NB4 (cell line): ENCODE data around the gene KIAA1586.
"Not testable (repeated sequence)": the region's sequence is repeated elsewhere in the genome, so short reads cannot be mapped to it uniquely, and the experiment has no call there.

Experiments
- DNase-seq: peaks from one replicate; pipeline ENCODE4 v3.0.0; 2010; ENCODE audit warnings: low read depth
- H3K4me3 ChIP-seq: one replicate; pipeline ENCODE4 v1.5.1; 2011; ENCODE audit warnings: mild to moderate bottlenecking, low read depth, low read length, moderate library complexity
- MYC ChIP-seq: IDR thresholded peaks from 2 replicates; pipeline ENCODE4 v1.6.1; 2011; ENCODE audit warnings: low read depth, low read length
- POLR2A ChIP-seq: IDR thresholded peaks from 2 replicates; pipeline ENCODE4 v1.6.1; 2011; ENCODE audit warnings: mild to moderate bottlenecking; ENCODE audit not compliant: insufficient read length; ENCODE audit errors: extremely low read depth
- TF ChIP-seq, protein P1 (sequence below): IDR thresholded peaks from one replicate; pipeline ENCODE4 v1.5.1; 2012; ENCODE audit warnings: low read depth, low read length
- TF ChIP-seq, protein P2 (sequence below): IDR thresholded peaks from 2 replicates; pipeline ENCODE4 v1.6.1; 2011; ENCODE audit warnings: low read depth, low read length

The KIAA1586 gene

DNA sequence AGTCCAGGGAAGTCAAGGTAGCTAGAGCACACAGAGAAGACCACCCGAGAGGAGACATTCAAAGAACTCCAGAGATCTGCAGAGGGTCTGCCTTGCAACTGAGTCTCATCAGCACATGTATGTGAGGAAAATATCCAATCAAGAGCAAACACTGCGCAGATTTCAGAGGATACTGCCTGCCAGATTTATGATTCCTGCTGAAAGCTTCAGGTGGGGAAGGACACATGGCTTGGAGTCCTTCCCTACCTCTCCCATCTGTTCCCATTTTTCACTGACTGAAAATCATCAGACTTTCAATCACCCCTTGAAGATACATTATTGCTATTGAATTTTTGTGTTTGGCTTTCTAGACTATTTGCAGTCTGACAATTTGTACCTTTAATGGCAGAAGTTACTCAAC, 7.6 kb upstream of the KIAA1586 start:
- no peak for DNase-seq
- no peak overlapping the region for H3K4me3 ChIP-seq
- TF ChIP-seq MYC (no peak), POLR2A (no peak)
- TF ChIP-seq, protein P1, sequence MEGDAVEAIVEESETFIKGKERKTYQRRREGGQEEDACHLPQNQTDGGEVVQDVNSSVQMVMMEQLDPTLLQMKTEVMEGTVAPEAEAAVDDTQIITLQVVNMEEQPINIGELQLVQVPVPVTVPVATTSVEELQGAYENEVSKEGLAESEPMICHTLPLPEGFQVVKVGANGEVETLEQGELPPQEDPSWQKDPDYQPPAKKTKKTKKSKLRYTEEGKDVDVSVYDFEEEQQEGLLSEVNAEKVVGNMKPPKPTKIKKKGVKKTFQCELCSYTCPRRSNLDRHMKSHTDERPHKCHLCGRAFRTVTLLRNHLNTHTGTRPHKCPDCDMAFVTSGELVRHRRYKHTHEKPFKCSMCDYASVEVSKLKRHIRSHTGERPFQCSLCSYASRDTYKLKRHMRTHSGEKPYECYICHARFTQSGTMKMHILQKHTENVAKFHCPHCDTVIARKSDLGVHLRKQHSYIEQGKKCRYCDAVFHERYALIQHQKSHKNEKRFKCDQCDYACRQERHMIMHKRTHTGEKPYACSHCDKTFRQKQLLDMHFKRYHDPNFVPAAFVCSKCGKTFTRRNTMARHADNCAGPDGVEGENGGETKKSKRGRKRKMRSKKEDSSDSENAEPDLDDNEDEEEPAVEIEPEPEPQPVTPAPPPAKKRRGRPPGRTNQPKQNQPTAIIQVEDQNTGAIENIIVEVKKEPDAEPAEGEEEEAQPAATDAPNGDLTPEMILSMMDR, result no peak
- TF ChIP-seq, protein P2, sequence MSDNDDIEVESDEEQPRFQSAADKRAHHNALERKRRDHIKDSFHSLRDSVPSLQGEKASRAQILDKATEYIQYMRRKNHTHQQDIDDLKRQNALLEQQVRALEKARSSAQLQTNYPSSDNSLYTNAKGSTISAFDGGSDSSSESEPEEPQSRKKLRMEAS, result no peak

DNA sequence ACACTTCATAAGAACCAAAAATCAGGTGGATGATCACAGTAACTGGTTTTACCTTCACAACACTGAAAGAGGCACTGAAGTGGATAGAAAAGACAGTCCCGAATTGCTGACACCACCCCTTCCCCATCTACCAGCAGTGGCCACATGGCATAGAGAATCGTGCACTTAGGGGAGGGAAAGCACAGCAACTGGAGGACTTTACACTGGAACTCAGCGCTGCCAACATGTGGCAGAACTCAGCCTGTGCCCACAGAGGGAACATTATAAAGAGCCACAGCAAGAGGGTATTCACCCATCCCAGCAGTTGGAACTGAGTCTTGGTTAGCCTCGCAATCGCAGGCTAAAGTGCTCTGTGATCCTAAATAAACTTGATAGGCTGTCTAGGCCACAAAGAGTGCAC, 6.5 kb upstream of the KIAA1586 start:
- DNase-seq, result peak; percentile 55
- no peak for TF ChIP-seq POLR2A
- TF ChIP-seq, protein P1, result peak; percentile 33
- TF ChIP-seq, protein P2, result peak; percentile 45
- H3K4me3 ChIP-seq, result no peak overlapping the region

DNA sequence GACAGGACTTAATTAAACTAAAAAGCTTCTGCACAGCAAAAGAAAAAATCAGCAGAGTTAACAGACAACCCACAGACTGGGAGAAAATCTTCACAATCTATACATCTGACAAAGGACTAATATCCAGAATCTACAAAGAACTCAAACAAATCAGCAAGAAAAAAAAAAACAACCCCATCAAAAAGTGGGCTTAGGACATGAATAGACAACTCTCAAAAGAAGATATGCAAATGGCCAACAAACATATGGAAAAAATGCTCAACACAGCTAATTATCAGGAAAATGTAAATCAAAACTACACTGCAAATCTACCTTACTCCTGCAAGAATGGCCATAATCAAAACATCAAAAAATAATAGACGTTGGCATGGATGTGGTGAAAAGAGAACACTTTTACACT, 2.4 kb upstream of the KIAA1586 start:
- not testable (repeated sequence) for H3K4me3 ChIP-seq, DNase-seq

DNA sequence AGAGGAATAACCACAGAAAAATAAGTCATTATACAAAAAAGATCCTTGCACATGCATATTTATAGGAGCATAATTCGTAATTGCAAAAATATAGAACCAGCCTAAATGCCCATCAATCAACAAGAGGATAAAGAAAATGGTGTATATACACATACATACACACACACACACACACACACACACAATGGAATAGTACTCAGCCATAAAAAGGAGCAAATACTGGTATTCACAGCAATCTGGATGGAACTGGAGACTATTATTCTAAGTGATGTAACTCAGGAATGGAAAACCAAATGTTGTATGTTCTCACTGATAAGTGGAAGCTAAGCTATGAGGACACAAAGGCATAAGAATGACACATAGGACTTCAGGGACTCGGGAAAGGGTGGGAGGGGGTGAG, 1.9 kb upstream of the KIAA1586 start:
- TF ChIP-seq MYC (no peak), POLR2A (no peak)
- TF ChIP-seq, protein P2, result no peak
- TF ChIP-seq, protein P1, result no peak
- no peak overlapping the region for H3K4me3 ChIP-seq
- DNase-seq, result no peak

DNA sequence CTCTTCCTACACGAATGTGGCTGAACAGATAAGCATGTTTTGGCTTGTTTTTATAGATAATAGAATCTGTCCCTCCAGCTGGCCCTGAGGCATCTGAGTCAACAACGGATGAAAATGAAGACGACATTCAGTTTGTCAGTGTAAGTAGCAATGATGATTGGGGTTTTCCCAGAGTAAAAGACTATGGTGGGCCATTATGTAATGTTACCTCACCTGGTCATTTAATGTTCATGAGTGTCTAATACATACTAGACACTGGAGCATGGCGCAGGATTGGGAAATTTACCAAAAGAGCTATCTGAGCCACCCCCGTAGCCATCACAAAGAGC, 728 bp downstream of the KIAA1586 start:
- not testable (repeated sequence) for H3K4me3 ChIP-seq, DNase-seq

DNA sequence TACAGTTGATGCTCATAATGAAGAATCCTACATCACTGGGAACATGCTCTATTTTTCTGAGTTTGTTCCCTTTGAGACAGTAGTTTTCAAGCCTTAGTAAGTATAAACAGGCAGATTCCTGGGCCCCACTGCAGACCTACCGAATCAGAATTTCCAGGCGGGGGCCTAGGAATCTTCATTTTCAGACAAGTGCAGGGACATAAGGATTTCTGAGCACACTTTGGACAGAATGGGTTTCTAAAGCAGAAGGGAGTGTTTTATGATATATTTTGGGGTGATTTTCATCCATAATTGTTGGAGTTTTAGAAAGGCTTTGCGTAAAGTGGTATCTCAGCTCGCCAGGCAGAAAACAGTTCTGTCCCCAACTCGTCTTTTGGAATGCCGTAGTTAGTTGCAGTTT, 1.4 kb downstream of the KIAA1586 start:
- H3K4me3 ChIP-seq, result peak overlapping the region; percentile 65
- not testable (repeated sequence) for DNase-seq

DNA sequence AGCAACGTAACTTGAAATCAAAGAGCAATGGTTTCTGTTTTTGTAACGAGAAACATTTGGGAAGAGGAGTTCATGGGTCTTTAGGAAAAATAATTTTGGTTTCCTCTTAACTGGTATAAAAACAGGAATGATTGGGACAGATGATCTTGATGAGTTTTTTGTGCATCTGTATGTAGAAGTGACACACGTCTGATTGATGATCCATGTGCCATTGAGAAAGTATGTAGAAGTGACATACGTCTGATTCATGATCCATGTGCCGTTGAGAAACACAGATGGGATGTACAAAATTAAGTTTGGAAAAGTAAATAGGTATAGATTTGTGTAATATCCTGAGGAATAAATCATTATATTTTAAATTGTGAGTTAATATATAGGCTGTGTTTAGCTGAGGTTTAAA, 2.1 kb downstream of the KIAA1586 start:
- H3K4me3 ChIP-seq, result peak overlapping the region; percentile 65
- DNase-seq, result no peak
- no peak for TF ChIP-seq MYC
- TF ChIP-seq, protein P2, result no peak

DNA sequence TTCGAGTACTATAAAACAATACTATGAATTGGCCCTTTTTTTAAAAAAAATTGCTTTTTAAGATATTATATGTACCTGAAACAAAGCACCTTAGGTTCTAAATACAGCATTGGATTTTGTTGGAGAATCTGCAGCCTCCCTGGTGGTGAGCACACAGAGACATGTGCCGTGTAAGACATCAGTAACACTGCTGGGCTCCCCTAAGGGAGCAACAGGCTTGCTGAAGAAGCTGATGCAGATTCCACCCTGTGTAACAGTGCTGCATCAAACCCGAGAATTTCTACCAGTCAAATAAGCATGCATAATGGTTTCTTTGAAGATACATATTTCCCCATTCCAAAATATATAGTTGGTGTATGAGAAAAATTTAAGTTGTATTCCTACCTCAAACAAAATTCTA, 17.4 kb downstream of the KIAA1586 start:
- no peak for DNase-seq
- H3K4me3 ChIP-seq, result no peak overlapping the region
- TF ChIP-seq MYC, result no peak
- TF ChIP-seq, protein P1, result no peak
- TF ChIP-seq POLR2A, result no peak
- TF ChIP-seq, protein P2, result no peak
